ENCODE measurements around the gene UCKL1. TPM values are rescaled to one million over a fixed set of nuclear protein-coding genes. Genes with fewer than 3 reads are reported as not detected.

Gene UCKL1
- total RNA-seq, 1 donor from 2014 or later = 49.7 TPM

GRCh38 chr20:63957004-63957689 lies 931 bp upstream of the UCKL1 start:
- Mint-ChIP-seq H3K36me3 (ENCODE audit: low read depth) (peaks cover 8% of the 10 kb centered on the region), H3K27ac (peak overlapping the region; percentile 85), H3K4me1 (peaks cover 39% of the 10 kb centered on the region), H3K27me3 (no peaks in the 10 kb centered on the region), H3K4me3 (peak overlapping the region; percentile 87), H3K9me3 (no peaks in the 10 kb centered on the region)
- CTCF ChIA-PET = interaction anchor here (0.9 to 1.3 kb wide), 3 partner anchors 24 to 419 kb away, joined by 3 to 6 read pairs (median 4); partner anchors contain the start of gene PTK6
- ATAC-seq (ENCODE audit: low read depth) (peak; percentile 31), DNase-seq (peak; percentile 65)
- TF ChIP-seq CTCF (IDR thresholded peaks at IDR 0.05) = no peak
- intact Hi-C loops (cut with micrococcal nuclease) = loop anchor here (5.0 kb wide), 2 partner anchors 315 to 405 kb away; partner anchors contain the start of gene FNDC11
- POLR2A ChIA-PET = interaction anchor here (0.6 to 2.2 kb wide), 8 partner anchors 11 to 436 kb away, joined by 4 to 13 read pairs (median 9); partner anchors contain the start of genes ARFRP1, GMEB2, PPDPF and PTK6

GRCh38 chr20:63956664-63957003 lies 418 bp upstream of the UCKL1 start:
- TF ChIP-seq CTCF (IDR thresholded peaks at IDR 0.05) = no peak
- ChIA-PET CTCF (interaction anchor here (0.7 to 1.3 kb wide), 7 partner anchors 15 to 419 kb away, joined by 3 to 6 read pairs (median 3); partner anchors contain the start of genes PTK6 and RTEL1), POLR2A (interaction anchor here (0.7 to 2.2 kb wide), 15 partner anchors 12 to 436 kb away, joined by 3 to 17 read pairs (median 7); partner anchors contain the start of genes ARFRP1, DNAJC5, GMEB2 and PPDPF)
- Mint-ChIP-seq H3K4me3 (peak overlapping the region; percentile 87), H3K4me1 (peaks cover 45% of the 10 kb centered on the region), H3K27me3 (no peaks in the 10 kb centered on the region), H3K36me3 (ENCODE audit: low read depth) (peaks cover 5% of the 10 kb centered on the region), H3K27ac (peak overlapping the region; percentile 85), H3K9me3 (no peaks in the 10 kb centered on the region)
- ATAC-seq (ENCODE audit: low read depth) (peak; percentile 13), DNase-seq (no peak)
- intact Hi-C loops (cut with micrococcal nuclease) = loop anchor here (1.0 to 5.0 kb wide), 11 partner anchors 13 to 436 kb away; partner anchors contain the start of genes ARFRP1, DNAJC5, FNDC11 and PPDPF

GRCh38 chr20:63955281-63955826 lies 862 bp downstream of the UCKL1 start:
- intact Hi-C loops (cut with micrococcal nuclease) = loop anchor here (5.0 kb wide), 2 partner anchors 313 to 403 kb away; partner anchors contain the start of gene FNDC11
- ChIA-PET POLR2A (interaction anchor here (0.6 to 2.2 kb wide), 9 partner anchors 24 to 429 kb away, joined by 3 to 12 read pairs (median 6); partner anchors contain the start of genes ARFRP1, PTK6, SAMD10 and ZGPAT), CTCF (no interaction called here)
- Mint-ChIP-seq H3K9me3 (no peaks in the 10 kb centered on the region), H3K4me3 (peak overlapping the region; percentile 85), H3K27me3 (no peaks in the 10 kb centered on the region), H3K27ac (peak overlapping the region; percentile 73), H3K4me1 (peaks cover 55% of the 10 kb centered on the region), H3K36me3 (ENCODE audit: low read depth) (peaks cover 2% of the 10 kb centered on the region)
- no peak for TF ChIP-seq CTCF (IDR thresholded peaks at IDR 0.05)
- ATAC-seq (ENCODE audit: low read depth) (peak; percentile 5), DNase-seq (no peak)

- DNase-seq (no peak), ATAC-seq (ENCODE audit: low read depth) (no peak)
- ChIA-PET POLR2A (interaction anchor here (1.4 kb wide), 1 partner anchor 26 kb away, joined by 4 read pairs; no protein-coding TSS in a partner anchor), CTCF (no interaction called here)
- Mint-ChIP-seq H3K4me1 (peaks cover 68% of the 10 kb centered on the region), H3K9me3 (no peaks in the 10 kb centered on the region), H3K27ac (peak overlapping the region; percentile 69), H3K27me3 (no peaks in the 10 kb centered on the region), H3K4me3 (peak overlapping the region; percentile 29), H3K36me3 (ENCODE audit: low read depth) (no peaks in the 10 kb centered on the region)
- intact Hi-C loops (cut with micrococcal nuclease) = no loop called here
- TF ChIP-seq CTCF (IDR thresholded peaks at IDR 0.05) = no peak
These were observed 2.3 kb downstream of the UCKL1 start for GRCh38 chr20:63953764-63954429.
